Muscle layer of duodenum (tissue), 2 donors: Measurements from ENCODE around the gene MAP4K4.
A peak's percentile ranks its signal among the peaks of the same experiment; 100 is the strongest.

Experiments
- H3K27ac ChIP-seq: one replicate; pipeline ENCODE4 v1.7.0; 2013; ENCODE audit warnings: mild to moderate bottlenecking, low read length
- H3K27me3 ChIP-seq: one replicate; pipeline ENCODE4 v1.7.0; 2013; ENCODE audit warnings: low read depth, mild to moderate bottlenecking, control low read depth, low read length
- H3K36me3 ChIP-seq, 2 donors: one replicate each; pipeline ENCODE4 v1.7.0; 2013; ENCODE audit warnings: low read length in 2 of 2, control low read depth in 1 of 2, mild to moderate bottlenecking in 1 of 2; ENCODE audit not compliant: insufficient read depth in 2 of 2, control insufficient read depth in 1 of 2
- H3K4me1 ChIP-seq, 2 donors: one replicate each; pipeline ENCODE4 v1.7.0; 2013; ENCODE audit warnings: low read length in 2 of 2, mild to moderate bottlenecking in 2 of 2, control low read depth in 1 of 2, moderate library complexity in 1 of 2; ENCODE audit not compliant: insufficient read depth in 2 of 2, control insufficient read depth in 1 of 2
- H3K4me3 ChIP-seq, 2 donors: one replicate each; pipeline ENCODE4 v1.7.0; 2013; ENCODE audit warnings: low read length in 2 of 2, low read depth in 1 of 2, mild to moderate bottlenecking in 1 of 2
- H3K9me3 ChIP-seq, 2 donors: one replicate each; pipeline ENCODE4 v1.7.0; 2013; ENCODE audit warnings: low read length in 2 of 2, control low read depth in 1 of 2, mild to moderate bottlenecking in 1 of 2; ENCODE audit not compliant: control insufficient read depth in 1 of 2
- donor health status: healthy.

Gene MAP4K4

GRCh38 chr2:101725515-101726192 is 28.1 kb downstream of the MAP4K4 start:
- Histone ChIP-seq H3K4me1 (peaks cover 0 to 11% of the 10 kb centered on the region in 2 donors), H3K27me3 (no peaks in the 10 kb centered on the region), H3K9me3 (no peaks in the 10 kb centered on the region), H3K27ac (no peak overlapping the region), H3K36me3 (no peaks in the 10 kb centered on the region), H3K4me3 (no peak overlapping the region)

GRCh38 chr2:101728865-101729264 is 31.4 kb downstream of the MAP4K4 start:
- no peaks in the 10 kb centered on the region for H3K36me3 ChIP-seq
- H3K4me3 ChIP-seq: no peak overlapping the region
- peaks cover 10 to 12% of the 10 kb centered on the region in 2 donors for H3K4me1 ChIP-seq
- H3K27me3 ChIP-seq: no peaks in the 10 kb centered on the region
- no peak overlapping the region for H3K27ac ChIP-seq
- H3K9me3 ChIP-seq: no peaks in the 10 kb centered on the region

- Histone ChIP-seq H3K4me1 (peaks cover 11 to 14% of the 10 kb centered on the region in 2 donors), H3K4me3 (no peak overlapping the region), H3K27ac (no peak overlapping the region), H3K27me3 (no peaks in the 10 kb centered on the region), H3K9me3 (no peaks in the 10 kb centered on the region), H3K36me3 (no peaks in the 10 kb centered on the region)
Observed at GRCh38 chr2:101729521-101730190, 32.1 kb downstream of the MAP4K4 start.

GRCh38 chr2:101731221-101732054 is 33.9 kb downstream of the MAP4K4 start:
- Histone ChIP-seq H3K4me3 (no peak overlapping the region), H3K27ac (no peak overlapping the region), H3K27me3 (no peaks in the 10 kb centered on the region), H3K9me3 (no peaks in the 10 kb centered on the region), H3K4me1 (peaks cover 23 to 29% of the 10 kb centered on the region in 2 donors), H3K36me3 (no peaks in the 10 kb centered on the region)

- Histone ChIP-seq H3K36me3 (no peaks in the 10 kb centered on the region), H3K9me3 (no peaks in the 10 kb centered on the region), H3K27me3 (no peaks in the 10 kb centered on the region), H3K4me3 (no peak overlapping the region), H3K27ac (no peak overlapping the region), H3K4me1 (peaks cover 25 to 36% of the 10 kb centered on the region in 2 donors)
Observed at GRCh38 chr2:101732199-101732598, 34.7 kb downstream of the MAP4K4 start.

GRCh38 chr2:101732773-101733256 is 35.3 kb downstream of the MAP4K4 start:
- Histone ChIP-seq H3K27ac (no peak overlapping the region), H3K27me3 (no peaks in the 10 kb centered on the region), H3K4me3 (no peak overlapping the region), H3K4me1 (peaks cover 28 to 41% of the 10 kb centered on the region in 2 donors), H3K36me3 (no peaks in the 10 kb centered on the region), H3K9me3 (no peaks in the 10 kb centered on the region)

GRCh38 chr2:101733257-101733993 is 35.9 kb downstream of the MAP4K4 start:
- Histone ChIP-seq H3K4me3 (no peak overlapping the region), H3K4me1 (peaks cover 32 to 44% of the 10 kb centered on the region in 2 donors), H3K36me3 (no peaks in the 10 kb centered on the region), H3K27ac (peak overlapping the region; percentile 10), H3K27me3 (no peaks in the 10 kb centered on the region), H3K9me3 (no peaks in the 10 kb centered on the region)

GRCh38 chr2:101734505-101735165 is 37.1 kb downstream of the MAP4K4 start:
- Histone ChIP-seq H3K4me1 (peaks cover 32 to 49% of the 10 kb centered on the region in 2 donors), H3K9me3 (no peaks in the 10 kb centered on the region), H3K36me3 (no peaks in the 10 kb centered on the region), H3K27ac (peak overlapping the region; percentile 5), H3K27me3 (no peaks in the 10 kb centered on the region), H3K4me3 (no peak overlapping the region)

- Histone ChIP-seq H3K27me3 (no peaks in the 10 kb centered on the region), H3K4me1 (peaks cover 32 to 49% of the 10 kb centered on the region in 2 donors), H3K36me3 (no peaks in the 10 kb centered on the region), H3K9me3 (no peaks in the 10 kb centered on the region), H3K27ac (peak overlapping the region; percentile 5), H3K4me3 (no peak overlapping the region)
Observed at GRCh38 chr2:101735166-101735533, 37.6 kb downstream of the MAP4K4 start.

- Histone ChIP-seq H3K27ac (peak overlapping the region; percentile 13), H3K9me3 (no peaks in the 10 kb centered on the region), H3K36me3 (no peaks in the 10 kb centered on the region), H3K4me3 (no peak overlapping the region), H3K27me3 (no peaks in the 10 kb centered on the region), H3K4me1 (peaks cover 32 to 49% of the 10 kb centered on the region in 2 donors)
Observed at GRCh38 chr2:101736233-101736632, 38.7 kb downstream of the MAP4K4 start.
